PC-3 (cell line): Measurements from ENCODE around the gene CUTC.

Experiments used
- EZH2 ChIP-seq: fragments of 300-600 bp; sonication (generic); IDR thresholded peaks from one replicate; pipeline ENCODE4 v1.6.1; 2017; ENCODE audit warnings: antibody characterized with exemption, mild to moderate bottlenecking, low read length; ENCODE audit not compliant: unreplicated experiment
- TF ChIP-seq, protein P1 (sequence below): fragments of 300-600 bp; sonication (generic); conservative IDR thresholded peaks from 2 replicates; pipeline ENCODE4 v1.5.1; 2017; ENCODE audit warnings: antibody characterized with exemption, low read depth, mild to moderate bottlenecking, low read length

DNA sequence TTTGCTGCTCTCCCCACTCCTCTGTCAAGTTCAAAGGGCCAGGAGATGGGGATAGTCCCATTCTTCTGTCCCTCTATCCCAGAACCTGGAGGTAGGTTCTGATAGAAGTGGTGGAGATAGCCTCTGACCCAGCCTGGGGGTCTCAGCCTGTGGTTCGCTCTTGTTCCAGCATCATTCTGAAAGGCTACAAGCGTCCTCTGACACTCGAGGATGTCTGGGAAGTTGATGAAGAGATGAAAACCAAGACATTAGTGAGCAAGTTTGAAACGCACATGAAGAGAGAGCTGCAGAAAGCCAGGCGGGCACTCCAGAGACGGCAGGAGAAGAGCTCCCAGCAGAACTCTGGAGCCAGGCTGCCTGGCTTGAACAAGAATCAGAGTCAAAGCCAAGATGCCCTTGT is 64.9 kb downstream of the CUTC start:
- TF ChIP-seq EZH2, result no peak
- TF ChIP-seq, protein P1, sequence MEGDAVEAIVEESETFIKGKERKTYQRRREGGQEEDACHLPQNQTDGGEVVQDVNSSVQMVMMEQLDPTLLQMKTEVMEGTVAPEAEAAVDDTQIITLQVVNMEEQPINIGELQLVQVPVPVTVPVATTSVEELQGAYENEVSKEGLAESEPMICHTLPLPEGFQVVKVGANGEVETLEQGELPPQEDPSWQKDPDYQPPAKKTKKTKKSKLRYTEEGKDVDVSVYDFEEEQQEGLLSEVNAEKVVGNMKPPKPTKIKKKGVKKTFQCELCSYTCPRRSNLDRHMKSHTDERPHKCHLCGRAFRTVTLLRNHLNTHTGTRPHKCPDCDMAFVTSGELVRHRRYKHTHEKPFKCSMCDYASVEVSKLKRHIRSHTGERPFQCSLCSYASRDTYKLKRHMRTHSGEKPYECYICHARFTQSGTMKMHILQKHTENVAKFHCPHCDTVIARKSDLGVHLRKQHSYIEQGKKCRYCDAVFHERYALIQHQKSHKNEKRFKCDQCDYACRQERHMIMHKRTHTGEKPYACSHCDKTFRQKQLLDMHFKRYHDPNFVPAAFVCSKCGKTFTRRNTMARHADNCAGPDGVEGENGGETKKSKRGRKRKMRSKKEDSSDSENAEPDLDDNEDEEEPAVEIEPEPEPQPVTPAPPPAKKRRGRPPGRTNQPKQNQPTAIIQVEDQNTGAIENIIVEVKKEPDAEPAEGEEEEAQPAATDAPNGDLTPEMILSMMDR, result no peak
